ENCODE results near the gene METTL21C.

Gene METTL21C

GRCh38 chr13:102697929-102698648 lies 3.2 kb upstream of the METTL21C start:
- Histone ChIP-seq H3K79me2 (ENCODE audit: insufficient read depth, low read length) (no peaks in the 10 kb centered on the region), H3F3A (ENCODE audit: low read depth) (no peaks in the 10 kb centered on the region), H4K20me1 (ENCODE audit: insufficient read depth, low read length, poor library complexity, severe bottlenecking) (no peaks in the 10 kb centered on the region), H3K36me3 (ENCODE audit: insufficient read depth, low read length) (no peaks in the 10 kb centered on the region), H3K4me3 (ENCODE audit: low read length, poor library complexity, severe bottlenecking) (no peak overlapping the region), H3K4me1 (ENCODE audit: insufficient read depth, low read length, poor library complexity, severe bottlenecking) (no peaks in the 10 kb centered on the region), H2AFZ (ENCODE audit: low read length) (no peak overlapping the region), H3K9ac (ENCODE audit: low read depth, low read length, poor library complexity, severe bottlenecking) (no peak overlapping the region), H3K9me2 (replicated peaks; ENCODE audit: low read depth, low read length) (no peaks in the 10 kb centered on the region), H3K9me3 (ENCODE audit: insufficient read depth, low read depth, low read length) (no peaks in the 10 kb centered on the region), H3K4me2 (ENCODE audit: low read depth, low read length, poor library complexity, severe bottlenecking) (no peak overlapping the region), H3K27me3 (ENCODE audit: insufficient read depth, low read length, poor library complexity, severe bottlenecking) (no peaks in the 10 kb centered on the region)
- TF ChIP-seq EZH2phosphoT487 (IDR thresholded peaks at IDR 0.05; ENCODE audit: borderline replicate concordance) (no peak), CTCF (conservative IDR thresholded peaks at IDR 0.05; ENCODE audit: low read length) (no peak)

GRCh38 chr13:102697264-102697663 lies 2.4 kb upstream of the METTL21C start:
- no peaks in the 10 kb centered on the region for H3K9me2 ChIP-seq (replicated peaks; ENCODE audit: low read depth, low read length)
- H3K36me3 ChIP-seq (ENCODE audit: insufficient read depth, low read length): no peaks in the 10 kb centered on the region
- no peak overlapping the region for H2AFZ ChIP-seq (ENCODE audit: low read length)
- H3K9me3 ChIP-seq (ENCODE audit: insufficient read depth, low read depth, low read length): no peaks in the 10 kb centered on the region
- H3F3A ChIP-seq (ENCODE audit: low read depth): no peaks in the 10 kb centered on the region
- no peaks in the 10 kb centered on the region for H3K4me1 ChIP-seq (ENCODE audit: insufficient read depth, low read length, poor library complexity, severe bottlenecking)
- TF ChIP-seq CTCF (conservative IDR thresholded peaks at IDR 0.05; ENCODE audit: low read length) (no peak), EZH2phosphoT487 (IDR thresholded peaks at IDR 0.05; ENCODE audit: borderline replicate concordance) (no peak)
- H3K9ac ChIP-seq (ENCODE audit: low read depth, low read length, poor library complexity, severe bottlenecking): no peak overlapping the region
- no peaks in the 10 kb centered on the region for H3K79me2 ChIP-seq (ENCODE audit: insufficient read depth, low read length)
- H3K4me2 ChIP-seq (ENCODE audit: low read depth, low read length, poor library complexity, severe bottlenecking): no peak overlapping the region
- H3K4me3 ChIP-seq (ENCODE audit: low read length, poor library complexity, severe bottlenecking): no peak overlapping the region
- H3K27me3 ChIP-seq (ENCODE audit: insufficient read depth, low read length, poor library complexity, severe bottlenecking): no peaks in the 10 kb centered on the region
- no peaks in the 10 kb centered on the region for H4K20me1 ChIP-seq (ENCODE audit: insufficient read depth, low read length, poor library complexity, severe bottlenecking)

GRCh38 chr13:102696465-102696864 lies 1.6 kb upstream of the METTL21C start:
- H3K4me1 ChIP-seq (ENCODE audit: insufficient read depth, low read length, poor library complexity, severe bottlenecking): no peaks in the 10 kb centered on the region
- no peaks in the 10 kb centered on the region for H3F3A ChIP-seq (ENCODE audit: low read depth)
- H3K27me3 ChIP-seq (ENCODE audit: insufficient read depth, low read length, poor library complexity, severe bottlenecking): no peaks in the 10 kb centered on the region
- no peak overlapping the region for H2AFZ ChIP-seq (ENCODE audit: low read length)
- no peaks in the 10 kb centered on the region for H3K79me2 ChIP-seq (ENCODE audit: insufficient read depth, low read length)
- no peaks in the 10 kb centered on the region for H4K20me1 ChIP-seq (ENCODE audit: insufficient read depth, low read length, poor library complexity, severe bottlenecking)
- H3K9ac ChIP-seq (ENCODE audit: low read depth, low read length, poor library complexity, severe bottlenecking): no peak overlapping the region
- no peak for TF ChIP-seq EZH2phosphoT487 (IDR thresholded peaks at IDR 0.05; ENCODE audit: borderline replicate concordance)
- no peak for TF ChIP-seq CTCF (conservative IDR thresholded peaks at IDR 0.05; ENCODE audit: low read length)
- no peak overlapping the region for H3K4me2 ChIP-seq (ENCODE audit: low read depth, low read length, poor library complexity, severe bottlenecking)
- no peak overlapping the region for H3K4me3 ChIP-seq (ENCODE audit: low read length, poor library complexity, severe bottlenecking)
- H3K36me3 ChIP-seq (ENCODE audit: insufficient read depth, low read length): no peaks in the 10 kb centered on the region
- H3K9me2 ChIP-seq (replicated peaks; ENCODE audit: low read depth, low read length): no peaks in the 10 kb centered on the region
- H3K9me3 ChIP-seq (ENCODE audit: insufficient read depth, low read depth, low read length): no peaks in the 10 kb centered on the region
